Measurements from ENCODE around the gene ZNF778.
A peak's percentile ranks its signal among the peaks of the same experiment; 100 is the strongest.
"Not testable (repeated sequence)": the region's sequence is repeated elsewhere in the genome, so short reads cannot be mapped to it uniquely, and the experiment has no call there.

ZNF778 gene

DNA sequence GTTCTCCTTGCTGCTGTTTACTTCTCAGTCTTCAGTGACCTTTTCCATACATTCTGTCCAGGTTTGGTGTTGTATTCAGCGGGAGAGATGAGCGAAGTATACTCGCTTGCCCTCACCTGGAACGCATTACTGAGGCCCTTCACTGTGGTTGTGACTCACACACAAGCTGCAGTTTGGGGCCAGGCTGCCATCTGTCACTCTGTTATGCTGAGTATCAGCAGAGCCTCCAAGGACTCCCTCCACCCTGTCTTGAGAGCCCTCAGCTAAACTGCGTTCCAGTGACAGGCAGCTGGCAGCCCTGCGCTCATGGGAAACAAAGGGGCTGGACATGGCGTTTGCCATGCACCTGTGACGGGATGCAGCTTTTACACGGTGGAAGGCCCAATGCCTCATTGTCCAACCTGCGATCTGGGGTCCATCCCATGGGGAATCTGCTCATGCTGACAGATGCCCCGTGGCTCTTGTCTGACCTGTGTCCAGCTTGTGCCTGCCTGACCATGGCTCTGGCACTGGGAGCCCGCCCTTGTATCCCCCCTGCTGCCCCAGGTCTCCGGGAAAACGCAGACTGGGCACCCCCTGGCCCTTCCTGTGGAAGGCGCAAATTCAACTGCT is 6.5 kb upstream of the ZNF778 start:
- no peak for DNase-seq (ENCODE audit: low read depth in 2 of 2, low spot score in 1 of 2)

DNA sequence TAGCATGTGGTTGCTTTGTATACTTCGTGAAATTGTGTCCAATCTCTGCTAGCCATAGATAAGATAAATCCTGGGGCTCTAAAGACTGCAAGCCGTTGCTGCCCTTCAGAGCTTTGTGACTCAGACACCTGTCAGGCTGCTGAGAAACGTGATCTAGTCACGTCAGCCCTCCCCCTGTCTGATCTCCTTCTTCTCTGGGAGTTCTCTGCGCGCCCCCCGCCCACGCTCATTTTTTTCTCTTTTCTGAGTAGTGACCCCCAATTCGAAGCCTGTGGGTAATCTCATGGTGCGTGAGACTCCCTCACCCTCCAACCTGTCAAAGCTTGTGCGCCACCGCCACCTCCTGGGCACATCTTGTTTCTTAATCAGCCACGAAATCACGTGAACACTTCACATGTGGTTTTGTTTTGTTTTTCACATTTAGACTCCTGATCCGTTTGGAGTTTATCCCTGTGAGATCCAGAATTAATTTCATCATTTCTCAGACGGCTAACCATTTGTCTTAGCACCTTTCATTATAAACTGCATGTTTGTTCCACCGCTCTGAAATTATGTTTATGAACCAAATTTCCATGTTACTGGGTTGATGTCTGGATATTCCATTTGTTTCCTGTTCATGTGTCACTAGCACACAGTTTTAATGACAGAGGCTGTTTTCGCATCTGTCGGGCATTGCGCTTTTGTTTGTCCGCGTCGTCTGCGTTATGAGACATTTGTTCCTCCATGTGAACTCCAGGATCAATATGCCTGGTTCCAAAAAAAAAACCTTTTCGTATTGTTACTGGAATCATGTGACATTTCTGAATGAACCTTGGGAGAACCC is 977 bp upstream of the ZNF778 start:
- peak; percentile 71 to 75 for DNase-seq (ENCODE audit: low read depth in 2 of 2, low spot score in 1 of 2)

DNA sequence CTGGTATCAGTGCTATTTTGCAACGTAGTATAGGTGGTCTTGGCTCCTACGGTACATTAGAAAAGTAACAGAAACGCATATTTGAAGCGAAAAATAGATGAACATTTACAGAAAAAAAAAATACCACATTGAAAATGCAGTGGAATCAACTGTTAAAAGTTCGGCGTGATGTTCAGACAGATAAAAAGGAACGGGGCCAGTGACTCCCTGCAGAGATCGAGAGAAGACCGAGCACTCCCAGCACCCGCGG is 440 bp upstream of the ZNF778 start:
- no peak for DNase-seq (ENCODE audit: low read depth in 2 of 2, low spot score in 1 of 2)

DNA sequence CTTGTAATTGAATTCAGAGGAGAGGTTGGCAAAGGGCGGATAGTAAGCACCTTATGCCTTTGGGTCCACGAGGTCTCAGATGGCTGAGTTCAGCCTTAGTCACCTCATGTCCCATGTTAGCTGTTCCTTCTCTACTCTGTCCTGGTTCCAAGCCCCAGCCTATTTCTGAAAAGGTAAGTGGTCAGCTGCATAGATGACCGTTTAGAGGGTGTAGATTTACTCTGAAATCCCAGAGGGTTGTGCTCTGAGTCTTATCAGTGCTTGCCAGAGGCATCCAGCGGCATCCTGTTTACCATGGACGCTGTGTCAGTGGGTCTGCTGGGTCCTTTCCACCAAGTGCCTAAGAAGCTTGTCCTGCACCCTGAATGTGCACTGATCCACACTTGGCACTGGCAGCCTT is 1.9 kb downstream of the ZNF778 start:
- no peak for DNase-seq (ENCODE audit: low read depth in 2 of 2, low spot score in 1 of 2)

DNA sequence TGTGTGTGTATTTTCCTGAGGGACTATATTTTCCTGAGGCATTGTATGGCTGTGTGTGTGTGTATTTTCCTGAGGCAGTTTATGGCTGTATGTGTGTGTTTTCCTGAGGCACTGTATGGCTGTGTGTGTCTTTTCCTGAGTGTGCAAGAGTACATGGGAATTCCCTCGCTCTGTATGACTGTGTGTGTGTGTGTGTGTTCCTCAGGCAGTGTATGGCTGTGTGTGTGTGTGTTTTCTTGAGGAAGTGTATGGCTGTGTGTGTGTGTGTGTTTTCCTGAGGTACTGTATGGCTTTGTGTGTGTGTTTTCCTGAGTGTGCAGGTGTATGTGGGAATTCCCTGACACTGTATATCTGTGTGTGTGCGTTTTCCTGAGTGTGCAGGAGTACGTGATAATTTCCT is 4.1 kb downstream of the ZNF778 start:
- no peak for DNase-seq (ENCODE audit: low read depth in 2 of 2, low spot score in 1 of 2)

DNA sequence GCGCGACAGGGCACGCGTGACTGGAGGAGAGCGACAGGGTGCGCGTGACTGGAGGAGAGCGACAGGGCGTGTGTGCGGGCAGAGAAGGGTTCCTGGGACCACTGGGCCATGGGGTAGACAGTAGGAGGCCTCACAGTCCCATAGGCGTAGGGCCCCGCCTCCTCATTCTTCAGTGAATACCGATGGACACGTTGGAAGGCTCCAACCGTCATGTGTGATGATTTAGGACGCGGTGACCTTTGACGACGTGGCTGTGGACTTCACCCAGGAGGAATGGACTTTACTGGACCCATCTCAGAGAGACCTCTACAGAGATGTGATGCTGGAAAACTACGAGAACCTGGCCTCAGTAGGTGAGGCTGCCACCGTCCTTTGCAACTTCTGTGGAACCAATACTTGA is 5.4 kb downstream of the ZNF778 start:
- no peak for DNase-seq (ENCODE audit: low read depth in 2 of 2, low spot score in 1 of 2)

DNA sequence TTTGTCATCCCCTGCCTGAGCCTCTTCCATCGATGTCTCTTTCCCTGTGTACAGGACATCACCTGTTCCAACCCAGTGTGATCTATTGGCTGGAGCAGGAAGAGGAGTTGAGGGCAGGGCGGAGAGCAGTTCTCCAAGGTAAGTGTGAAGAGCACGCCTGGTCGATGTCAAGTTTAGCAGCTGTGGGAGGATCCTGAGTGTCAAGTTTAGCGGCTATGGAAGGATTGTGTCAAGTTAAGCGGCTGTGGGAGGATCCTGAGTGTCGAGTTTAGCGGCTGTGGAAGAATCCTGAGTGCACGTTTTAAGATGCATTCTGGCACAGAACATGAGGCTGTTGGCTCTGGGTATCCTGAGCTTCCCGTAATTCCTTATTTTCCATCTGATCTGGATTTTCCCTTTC is 7.2 kb downstream of the ZNF778 start:
- DNase-seq (ENCODE audit: low read depth in 2 of 2, low spot score in 1 of 2): no peak

DNA sequence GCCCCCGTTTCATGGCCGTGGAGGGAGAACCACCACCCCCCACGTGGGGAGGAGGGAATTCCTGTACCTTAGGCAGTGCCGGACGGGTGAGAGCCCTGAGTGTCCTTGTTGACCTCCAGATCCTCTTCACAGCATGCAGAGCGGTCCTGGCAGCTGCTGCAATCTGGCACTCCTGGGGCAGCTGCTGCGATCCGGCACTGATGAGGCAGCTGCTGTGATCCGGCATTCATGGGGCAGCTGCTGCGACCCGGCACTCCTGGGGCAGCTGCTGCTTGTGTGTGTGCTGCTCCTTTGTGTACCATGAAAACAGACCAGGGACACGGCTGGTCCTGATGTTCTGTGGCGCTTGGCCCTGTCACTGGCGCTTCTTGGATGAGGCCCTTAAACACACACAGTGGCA is 12.8 kb downstream of the ZNF778 start:
- DNase-seq (ENCODE audit: low read depth in 2 of 2, low spot score in 1 of 2): no peak

DNA sequence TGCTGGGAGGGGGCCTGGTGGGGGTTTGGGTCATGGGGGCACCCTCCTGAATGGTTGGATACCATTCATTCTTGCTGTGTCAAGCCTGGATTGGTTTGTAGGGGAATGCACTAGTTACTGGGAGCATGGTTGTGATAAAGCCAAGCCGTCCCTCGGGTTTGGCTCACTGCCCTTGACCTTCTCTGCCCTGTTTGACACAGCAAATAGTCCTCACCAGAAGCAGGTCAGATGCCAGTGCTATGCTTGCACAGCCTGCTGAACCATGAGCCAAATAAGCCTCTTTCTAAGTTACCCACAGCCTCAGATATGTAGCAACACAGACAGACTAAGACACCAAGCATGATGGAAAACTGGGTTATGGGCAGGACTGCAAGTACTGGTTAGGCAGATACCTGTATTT is 14.6 kb downstream of the ZNF778 start:
- DNase-seq (ENCODE audit: low read depth in 2 of 2, low spot score in 1 of 2): no peak

DNA sequence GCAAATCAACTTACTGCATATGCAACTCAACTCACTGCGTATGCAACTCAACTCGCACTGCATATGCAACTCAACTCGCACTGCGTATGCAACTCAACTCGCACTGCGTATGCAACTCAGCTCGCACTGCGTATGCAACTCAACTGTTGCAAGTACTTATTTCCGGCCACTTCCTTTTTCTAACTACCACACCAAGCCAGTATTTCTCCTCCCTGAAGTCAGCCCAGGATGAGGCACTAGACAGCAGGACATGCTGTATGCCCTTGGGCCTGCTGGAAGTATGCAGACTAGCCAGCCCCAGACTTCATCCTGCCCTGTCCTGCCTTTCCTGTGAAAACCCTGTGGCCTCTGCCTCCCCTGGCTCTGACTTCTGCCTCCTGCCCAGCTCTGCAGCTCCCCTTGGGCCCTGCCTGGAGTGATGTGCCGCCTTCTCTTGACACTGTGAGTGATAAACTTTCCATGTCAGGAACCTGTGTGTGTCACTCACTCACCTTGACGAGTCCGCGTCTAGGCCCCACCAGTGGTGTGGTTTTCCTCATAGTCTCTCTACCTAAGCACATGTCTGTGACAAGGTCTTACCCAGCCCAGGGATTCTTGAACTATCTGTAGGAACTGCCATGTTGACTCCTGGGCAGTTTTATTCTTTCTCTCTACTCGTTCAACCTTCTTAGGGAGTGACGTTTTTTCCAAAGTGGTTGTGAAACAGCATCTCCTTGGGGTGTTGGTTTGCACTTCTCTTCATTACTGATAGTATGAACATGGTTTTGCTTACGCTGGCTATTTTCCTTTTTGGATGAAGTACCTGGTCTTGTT is 16.4 kb downstream of the ZNF778 start:
- DNase-seq (ENCODE audit: low read depth in 2 of 2, low spot score in 1 of 2): no peak

DNA sequence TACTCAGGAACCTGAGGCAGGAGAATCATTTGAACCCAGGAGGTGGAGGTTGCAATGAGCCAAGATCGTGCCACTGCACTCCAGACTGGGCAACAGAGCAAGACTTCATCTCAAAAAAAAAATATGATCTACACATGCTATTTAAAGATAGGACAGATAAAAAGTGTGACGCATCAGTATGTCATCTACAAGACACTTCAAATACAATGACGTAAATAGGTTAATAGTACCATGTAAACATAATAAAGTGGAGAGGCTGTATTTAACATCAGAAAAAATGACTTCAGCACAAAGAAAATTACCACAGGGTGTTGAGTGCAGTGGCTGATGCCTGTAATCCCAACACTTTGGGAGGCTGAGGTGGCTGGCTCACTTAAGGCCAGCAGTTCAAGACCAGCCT is 20.2 kb downstream of the ZNF778 start:
- no peak for DNase-seq (ENCODE audit: low read depth in 2 of 2, low spot score in 1 of 2)

DNA sequence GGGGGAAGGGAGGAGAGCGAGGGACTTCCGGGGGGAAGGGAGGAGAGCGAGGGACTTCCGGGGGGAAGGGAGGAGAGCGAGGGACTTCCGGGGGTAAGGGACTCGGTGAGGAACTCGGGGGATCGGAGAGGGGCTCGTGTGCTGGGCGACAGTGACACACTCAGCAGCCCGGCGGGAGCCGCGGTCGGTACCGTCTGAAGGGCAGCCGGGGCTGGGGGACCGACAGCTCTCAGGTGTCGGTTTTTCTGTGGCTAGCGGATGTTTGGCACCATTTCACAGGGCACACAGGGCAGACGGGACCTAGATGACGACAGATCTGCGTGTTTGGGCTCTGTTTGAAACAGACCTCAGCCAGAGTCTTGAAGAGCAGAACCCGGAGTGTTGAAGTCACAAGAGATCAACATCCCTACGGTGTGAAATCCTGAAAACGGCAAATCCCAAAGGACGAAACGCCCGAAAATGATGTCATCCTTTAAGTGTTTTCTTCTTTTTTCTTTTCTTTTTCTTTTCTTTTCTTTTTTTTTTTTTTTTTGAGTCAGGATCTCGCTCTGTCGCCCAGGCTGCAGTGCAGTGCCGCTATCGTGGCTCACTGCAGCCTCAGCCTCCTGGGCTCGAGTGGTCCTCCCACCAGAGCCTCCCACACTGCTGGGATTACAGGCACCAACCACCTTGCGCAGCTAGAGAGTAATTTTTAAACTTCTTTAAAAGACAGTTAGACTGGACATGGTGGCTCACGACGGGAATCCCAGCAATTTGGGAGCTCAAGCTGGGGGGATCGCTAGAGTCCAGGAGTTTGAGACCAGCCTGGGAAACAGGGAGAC is 23.9 kb downstream of the ZNF778 start:
- peak; percentile 50 to 66 for DNase-seq (ENCODE audit: low read depth in 2 of 2, low spot score in 1 of 2)

DNA sequence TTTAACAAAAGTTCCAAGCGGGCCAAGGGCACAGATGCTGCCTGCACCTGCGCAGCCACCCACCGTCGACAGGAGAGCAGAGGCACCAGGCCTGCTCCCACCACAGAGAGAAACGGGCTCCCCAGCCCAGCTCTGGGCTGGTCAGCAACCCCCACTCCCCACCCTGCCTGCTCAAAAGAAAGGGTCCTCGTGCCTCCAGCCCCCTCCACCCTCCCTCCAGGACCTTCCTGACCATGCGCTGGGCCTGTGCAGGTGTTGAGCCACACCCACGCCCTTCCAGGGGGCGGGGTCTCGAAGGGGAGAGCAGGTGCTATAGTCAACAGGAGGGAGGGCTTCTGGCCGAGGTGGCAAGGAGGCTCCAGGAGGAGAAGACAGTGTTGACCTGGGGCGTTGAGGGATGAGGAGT is 25.3 kb downstream of the ZNF778 start:
- DNase-seq (ENCODE audit: low read depth in 2 of 2, low spot score in 1 of 2): no peak

DNA sequence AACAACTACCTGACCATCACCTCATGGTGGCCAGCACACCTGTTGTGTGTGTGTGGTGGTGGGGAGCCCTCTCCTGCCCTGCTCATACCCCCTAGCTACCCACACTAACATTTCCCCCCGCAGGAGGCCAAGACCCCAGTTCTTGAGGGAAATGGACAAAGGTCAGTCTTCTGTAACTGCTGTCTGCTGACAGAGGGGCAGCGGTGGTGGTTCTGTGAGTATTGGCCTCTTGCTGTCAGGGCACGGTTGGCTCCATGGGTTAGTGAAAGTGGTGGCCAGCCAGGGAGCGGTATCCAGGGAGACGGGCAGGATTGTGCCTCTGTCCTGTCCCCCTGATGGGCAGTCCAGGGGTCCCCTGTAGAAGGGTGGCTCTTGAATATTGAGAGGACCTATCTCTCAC is 26.2 kb downstream of the ZNF778 start:
- no peak for DNase-seq (ENCODE audit: low read depth in 2 of 2, low spot score in 1 of 2)

DNA sequence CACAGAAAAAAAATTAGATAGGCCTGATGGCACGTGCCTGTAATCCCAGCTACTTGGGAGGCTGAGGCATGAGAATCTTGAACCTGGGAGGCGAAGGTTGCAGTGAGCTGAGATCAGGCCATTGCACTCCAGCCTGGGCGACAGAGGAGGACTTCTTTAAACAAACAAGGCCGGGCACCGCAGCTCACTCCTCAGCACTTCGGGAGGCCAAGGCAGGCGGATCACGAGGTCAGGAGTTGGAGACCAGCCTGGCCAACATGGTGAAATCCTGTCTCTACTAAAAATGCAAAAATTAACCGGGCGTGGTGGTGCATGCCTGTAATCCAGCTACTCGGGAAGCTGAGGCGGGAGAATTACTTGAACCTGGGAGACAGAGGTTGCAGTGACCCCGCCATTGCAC is 26.8 kb downstream of the ZNF778 start:
- DNase-seq (ENCODE audit: low read depth in 2 of 2, low spot score in 1 of 2): not testable (repeated sequence)

DNA sequence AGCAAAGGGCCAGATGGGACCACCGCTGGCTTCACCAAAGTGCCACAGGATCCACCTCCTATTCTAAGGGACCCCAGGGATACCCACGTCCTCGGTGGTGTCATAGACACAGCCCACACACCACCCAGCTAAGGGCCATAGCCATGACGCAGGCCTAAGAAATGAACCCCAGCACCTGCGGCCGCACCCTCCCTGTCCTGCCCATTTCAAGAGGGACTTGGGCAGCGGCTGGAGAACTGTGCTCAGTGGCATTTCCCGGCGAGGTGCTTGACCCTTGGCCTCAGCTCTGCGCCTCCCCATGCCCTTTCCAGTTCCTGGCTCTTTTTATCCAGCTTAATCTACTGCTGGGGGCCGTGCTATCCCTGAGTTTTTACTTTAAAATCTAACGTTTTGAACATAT is 27.3 kb downstream of the ZNF778 start:
- DNase-seq (ENCODE audit: low read depth in 2 of 2, low spot score in 1 of 2): no peak

DNA sequence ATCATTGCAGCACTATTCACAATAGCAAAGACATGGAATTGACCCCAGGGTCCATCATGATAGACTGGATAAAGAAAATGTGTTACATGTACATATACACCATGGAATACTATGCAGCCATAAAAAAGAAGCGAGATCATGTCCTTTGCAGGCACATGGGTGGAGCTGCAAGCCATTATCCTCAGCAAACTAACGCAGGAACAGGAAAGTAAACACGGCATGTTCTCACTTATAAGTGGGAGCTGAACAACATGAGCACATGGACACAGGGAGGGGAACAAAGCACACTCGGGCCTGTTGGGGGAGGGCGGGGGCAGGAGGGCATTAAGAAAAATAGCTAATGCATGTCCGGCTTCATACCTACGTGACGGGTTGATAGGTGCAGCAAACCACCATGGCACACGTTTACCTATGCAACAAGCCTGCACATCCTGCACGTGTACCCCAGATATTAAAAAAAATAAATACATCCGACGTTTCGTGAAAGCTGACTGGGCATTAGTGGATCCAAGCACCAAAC is 28.9 kb downstream of the ZNF778 start:
- DNase-seq (ENCODE audit: low read depth in 2 of 2, low spot score in 1 of 2): no peak

DNA sequence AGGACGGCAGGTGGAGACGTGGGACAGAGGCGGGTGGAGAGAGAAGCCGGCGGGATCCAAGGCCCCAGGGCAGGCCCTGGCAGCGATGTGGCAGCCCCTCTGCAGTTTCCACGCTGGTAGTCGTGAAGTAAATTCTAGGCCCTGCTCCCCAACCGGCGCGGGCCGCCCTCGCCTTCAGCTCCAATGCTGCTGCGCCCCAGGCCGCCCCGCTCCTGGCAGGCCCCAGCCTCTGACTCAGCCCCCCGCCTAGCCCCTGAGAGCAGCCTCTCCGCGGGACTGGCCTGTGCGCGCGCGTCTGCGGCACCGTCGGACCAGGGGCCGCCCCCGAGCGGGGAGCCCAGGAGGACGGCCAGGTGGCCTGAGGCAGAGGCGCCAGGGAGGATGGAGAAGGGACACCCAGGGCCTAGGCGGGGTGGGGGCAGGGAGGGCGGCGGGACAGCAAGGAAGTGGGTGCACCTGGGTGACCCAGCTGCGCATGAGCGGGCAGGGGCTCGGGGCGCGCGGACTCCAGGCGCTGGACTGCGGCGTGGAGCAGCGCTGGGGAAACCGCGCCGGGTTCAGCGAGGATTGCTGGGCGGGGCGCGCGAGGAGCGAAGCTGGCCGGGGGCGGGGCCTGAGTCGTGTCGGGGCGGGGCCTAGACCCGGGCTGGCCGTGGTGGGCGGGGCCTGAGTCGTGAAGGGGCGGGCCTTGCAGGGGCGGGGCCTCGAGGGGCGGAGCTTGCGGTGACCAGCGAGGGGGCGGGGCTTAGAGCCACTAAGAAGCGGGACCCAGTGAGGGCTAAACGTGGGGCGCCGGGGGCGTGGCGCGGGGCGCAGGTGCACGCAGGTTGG is 29.6 kb downstream of the ZNF778 start:
- peak; percentile 84 to 97 for DNase-seq (ENCODE audit: low read depth in 2 of 2, low spot score in 1 of 2)

DNA sequence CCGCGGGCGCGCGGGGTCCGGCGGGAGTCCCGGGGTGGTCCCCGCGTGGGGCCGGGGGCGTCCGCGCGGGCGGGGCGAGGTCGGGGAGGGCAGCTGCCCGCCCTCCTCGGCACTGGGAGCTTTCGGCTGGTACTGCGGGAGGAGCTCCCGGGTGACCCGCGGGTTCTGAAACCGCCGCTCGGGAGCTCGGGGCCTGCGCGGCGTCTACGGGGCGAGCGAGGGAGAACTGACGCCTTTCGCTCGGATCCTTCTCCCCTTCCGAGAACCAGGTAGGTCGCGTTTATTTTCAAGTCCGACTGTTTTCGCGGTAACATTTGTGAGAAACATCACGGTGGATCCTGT is 30.2 kb downstream of the ZNF778 start:
- DNase-seq (ENCODE audit: low read depth in 2 of 2, low spot score in 1 of 2): not testable (repeated sequence)

DNA sequence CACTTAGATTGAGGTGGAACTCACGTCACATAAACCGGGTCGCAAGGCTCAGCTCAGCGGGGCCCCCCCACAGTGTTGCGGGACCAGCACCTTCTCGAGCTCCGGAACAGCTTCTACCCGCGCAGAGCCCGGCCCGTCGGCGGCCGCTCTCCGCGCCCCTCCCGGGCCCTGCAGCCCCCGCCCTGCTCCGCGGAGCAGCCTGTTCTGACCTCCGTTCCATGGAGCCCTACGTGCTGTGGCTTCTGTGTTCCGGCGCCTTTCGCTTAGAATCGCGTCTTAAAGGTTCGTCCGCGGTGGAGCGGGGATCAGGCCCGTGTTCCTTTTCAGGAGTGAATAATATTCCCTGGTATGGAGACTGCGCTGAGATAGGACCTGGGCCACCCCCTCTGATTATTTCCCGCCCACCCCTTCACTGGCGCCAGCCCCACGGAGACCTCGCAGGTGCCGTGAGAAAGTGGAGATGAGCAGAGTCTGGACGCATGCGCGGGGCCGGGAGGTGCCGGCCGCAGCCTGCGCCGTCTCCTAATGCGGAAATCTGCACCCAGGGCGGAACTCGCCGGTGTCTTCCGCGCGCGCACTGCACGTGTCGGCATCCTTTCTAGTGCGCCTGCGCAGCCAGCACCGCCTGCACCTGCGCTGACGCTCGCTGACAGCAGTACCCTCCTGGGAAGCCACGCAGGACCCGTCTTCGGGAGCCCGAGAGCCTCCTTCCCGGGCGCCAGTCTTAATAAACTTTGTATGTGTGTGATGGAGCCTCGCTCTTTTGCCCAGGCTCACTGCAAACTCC is 30.9 kb downstream of the ZNF778 start:
- no peak for DNase-seq (ENCODE audit: low read depth in 2 of 2, low spot score in 1 of 2)
